Fibroblast of lung (primary cell): ENCODE data around the gene CFC1. TPM values are rescaled to one million over a fixed set of nuclear protein-coding genes. Genes with fewer than 3 reads are reported as not detected.
"Not testable (repeated sequence)": the region's sequence is repeated elsewhere in the genome, so short reads cannot be mapped to it uniquely, and the experiment has no call there.

Source experiments
- DNase-seq, 2 donors: peaks; one replicate each; pipeline versions ENCODE4 v3.0.0 to v3.0.0-alpha.2; 2010; ENCODE audit warnings: low read depth in 2 of 2
- H2AFZ ChIP-seq: 2 replicates; pipeline ENCODE4 v1.5.1; 2012; ENCODE audit warnings: low read length, control low read depth, inconsistent platforms
- H3K27ac ChIP-seq: 2 replicates; pipeline ENCODE4 v1.5.1; 2011; ENCODE audit warnings: low read length, control low read depth; ENCODE audit not compliant: insufficient read depth
- H3K27me3 ChIP-seq: 2 replicates; pipeline ENCODE4 v1.5.1; 2011; ENCODE audit warnings: mild to moderate bottlenecking, low read length; ENCODE audit not compliant: control insufficient read depth, insufficient read depth
- H3K36me3 ChIP-seq: 2 replicates; pipeline ENCODE4 v1.5.1; 2011; ENCODE audit warnings: low read length; ENCODE audit not compliant: control insufficient read depth, insufficient read depth
- H3K4me1 ChIP-seq: 2 replicates; pipeline ENCODE4 v1.5.1; 2011; ENCODE audit warnings: low read length; ENCODE audit not compliant: control insufficient read depth, insufficient read depth; ENCODE audit errors: extremely low read depth
- H3K4me2 ChIP-seq: 2 replicates; pipeline ENCODE4 v1.5.1; 2011; ENCODE audit warnings: low read length, control low read depth; ENCODE audit not compliant: insufficient read depth; ENCODE audit errors: extremely low read depth
- H3K4me3 ChIP-seq, 4 experiments: fragments of 200-600 bp in 1 of 4; sonication (generic) in 1 of 4; replicated peaks in 1 of 4; 2 replicates each; pipeline ENCODE4 v1.5.1; 2011 to 2016; ENCODE audit warnings: low read length in 4 of 4, low read depth in 3 of 4, mild to moderate bottlenecking in 3 of 4, control low read depth in 2 of 4, inconsistent platforms in 1 of 4, mixed read lengths in 1 of 4; ENCODE audit not compliant: insufficient read depth in 1 of 4; ENCODE audit errors: control extremely low read depth in 1 of 4
- H3K79me2 ChIP-seq: 2 replicates; pipeline ENCODE4 v1.5.1; 2012; ENCODE audit warnings: mild to moderate bottlenecking, low read length, inconsistent platforms; ENCODE audit not compliant: control insufficient read depth, insufficient read depth
- H3K9ac ChIP-seq: 2 replicates; pipeline ENCODE4 v1.5.1; 2011; ENCODE audit warnings: mild to moderate bottlenecking, low read length, control low read depth; ENCODE audit not compliant: insufficient read depth
- H3K9me3 ChIP-seq: 2 replicates; pipeline ENCODE4 v1.5.1; 2012; ENCODE audit warnings: low read depth, low read length; ENCODE audit not compliant: control insufficient read depth, insufficient read depth
- H4K20me1 ChIP-seq: 2 replicates; pipeline ENCODE4 v1.5.1; 2011; ENCODE audit warnings: low read length; ENCODE audit not compliant: control insufficient read depth, insufficient read depth; ENCODE audit errors: extremely low read depth
- polyA plus RNA-seq, 2 donors: library from polyadenylated mRNA; depleted of rRNA in 1 of 2; stranded (reverse) in 1 of 2; unstranded in 1 of 2; fragments of >200 nt; gene quantifications; 2 replicates each; pipeline ENCODE4 v1.2.1, GENCODE V29; 2011 to 2012; ENCODE audit warnings: missing spikeins in 1 of 2
- total RNA-seq: library from RNA; depleted of rRNA; stranded (reverse); fragments of >200 nt; gene quantifications from 2 replicates; pipeline ENCODE4 v1.2.1, GENCODE V29; 2014

The CFC1 gene
- total and polyA plus RNA-seq, 2 donors (not counting 1 experiment from before 2014, with no cell fraction given) = not detected

DNA sequence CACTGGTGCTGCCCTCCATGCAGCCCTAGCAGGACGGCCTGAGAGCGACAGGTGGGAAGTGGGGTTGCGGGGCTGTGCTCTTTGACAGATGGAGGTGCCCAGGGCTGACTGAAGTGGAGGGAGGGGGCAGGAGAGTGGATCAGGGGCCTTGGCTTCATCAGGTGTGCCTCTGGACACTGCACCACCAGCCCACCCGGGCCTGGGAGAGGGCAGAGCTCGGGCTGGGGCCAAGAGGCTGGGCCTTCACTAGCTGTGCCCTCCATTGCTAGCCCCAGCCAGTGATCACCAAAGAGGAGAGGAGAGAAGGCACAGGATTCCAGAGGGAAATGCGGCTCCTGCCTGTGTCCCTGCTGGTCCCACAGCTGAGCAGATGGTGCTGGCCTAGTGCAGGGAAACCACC is 2.6 kb downstream of the CFC1 start:
- H3K9me3 ChIP-seq, H3K4me2 ChIP-seq, H3K4me1 ChIP-seq, H4K20me1 ChIP-seq, DNase-seq, H3K36me3 ChIP-seq, H3K9ac ChIP-seq, H3K4me3 ChIP-seq, H3K27ac ChIP-seq, H3K27me3 ChIP-seq, H2AFZ ChIP-seq, H3K79me2 ChIP-seq: not testable (repeated sequence)

DNA sequence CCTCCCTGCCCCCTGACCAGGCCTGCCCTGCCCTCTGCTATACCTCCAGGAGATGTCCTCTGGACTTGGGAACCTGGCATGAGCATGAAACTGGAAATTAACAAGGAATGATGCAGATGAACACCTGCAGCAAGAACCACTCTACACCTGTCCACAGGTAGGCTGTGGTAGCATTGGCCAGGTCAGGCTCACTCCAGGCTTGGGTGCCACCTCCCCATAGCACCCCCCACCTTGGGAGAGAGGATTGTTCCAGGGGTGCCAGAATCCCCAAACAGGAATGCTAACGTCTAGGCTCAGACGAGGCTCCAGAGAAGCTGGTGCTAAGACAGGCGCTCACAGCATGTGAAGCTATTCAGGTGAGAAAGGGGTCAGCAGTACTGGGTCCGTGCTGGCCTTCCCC is 5.4 kb downstream of the CFC1 start:
- not testable (repeated sequence) for H4K20me1 ChIP-seq, H3K4me1 ChIP-seq, H3K79me2 ChIP-seq, H3K9ac ChIP-seq, H3K9me3 ChIP-seq, H3K36me3 ChIP-seq, H3K4me3 ChIP-seq, DNase-seq, H2AFZ ChIP-seq, H3K27ac ChIP-seq, H3K27me3 ChIP-seq, H3K4me2 ChIP-seq

DNA sequence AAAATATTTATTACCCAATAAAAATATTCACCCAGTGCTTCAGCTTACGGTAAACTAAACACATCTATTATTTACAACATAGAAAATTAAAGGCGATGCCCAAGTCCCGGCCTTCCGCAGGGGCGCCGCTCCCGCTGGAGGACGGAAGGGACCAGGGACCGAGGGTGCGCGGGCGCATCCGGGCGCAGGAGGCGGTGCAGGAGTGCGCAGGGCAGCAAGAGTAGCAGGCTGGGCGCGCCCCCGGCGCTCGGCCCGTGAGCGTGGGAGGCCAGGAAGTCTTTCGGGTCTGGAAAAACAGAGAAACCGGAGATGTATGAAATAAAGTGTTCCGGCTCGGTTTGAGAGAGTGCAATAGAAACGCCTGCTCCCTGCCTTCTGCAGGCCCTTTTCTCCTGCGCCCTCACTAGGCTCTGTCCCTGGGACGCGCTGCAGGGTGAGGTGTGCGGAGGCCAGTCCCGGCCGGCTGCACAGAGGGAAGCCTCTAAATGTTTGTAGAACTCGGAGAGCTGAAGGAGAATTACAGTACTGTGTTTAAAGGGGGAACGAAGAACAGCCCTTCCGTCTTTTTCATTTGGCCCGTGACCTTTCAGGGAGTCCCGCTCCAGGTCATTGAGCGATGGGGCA is 6.5 kb downstream of the CFC1 start:
- H2AFZ ChIP-seq, H3K9me3 ChIP-seq, H3K9ac ChIP-seq, DNase-seq, H3K4me2 ChIP-seq, H3K4me1 ChIP-seq, H3K27ac ChIP-seq, H3K79me2 ChIP-seq, H3K36me3 ChIP-seq, H3K27me3 ChIP-seq, H4K20me1 ChIP-seq, H3K4me3 ChIP-seq: not testable (repeated sequence)

GRCh38 chr2:130590842-130591359 is 8.5 kb downstream of the CFC1 start:
- H3K27me3 ChIP-seq, H3K9me3 ChIP-seq, H3K79me2 ChIP-seq, H3K4me2 ChIP-seq, H2AFZ ChIP-seq, H3K4me1 ChIP-seq, H3K36me3 ChIP-seq, H3K27ac ChIP-seq, H3K9ac ChIP-seq, H3K4me3 ChIP-seq, H4K20me1 ChIP-seq, DNase-seq: not testable (repeated sequence)

DNA sequence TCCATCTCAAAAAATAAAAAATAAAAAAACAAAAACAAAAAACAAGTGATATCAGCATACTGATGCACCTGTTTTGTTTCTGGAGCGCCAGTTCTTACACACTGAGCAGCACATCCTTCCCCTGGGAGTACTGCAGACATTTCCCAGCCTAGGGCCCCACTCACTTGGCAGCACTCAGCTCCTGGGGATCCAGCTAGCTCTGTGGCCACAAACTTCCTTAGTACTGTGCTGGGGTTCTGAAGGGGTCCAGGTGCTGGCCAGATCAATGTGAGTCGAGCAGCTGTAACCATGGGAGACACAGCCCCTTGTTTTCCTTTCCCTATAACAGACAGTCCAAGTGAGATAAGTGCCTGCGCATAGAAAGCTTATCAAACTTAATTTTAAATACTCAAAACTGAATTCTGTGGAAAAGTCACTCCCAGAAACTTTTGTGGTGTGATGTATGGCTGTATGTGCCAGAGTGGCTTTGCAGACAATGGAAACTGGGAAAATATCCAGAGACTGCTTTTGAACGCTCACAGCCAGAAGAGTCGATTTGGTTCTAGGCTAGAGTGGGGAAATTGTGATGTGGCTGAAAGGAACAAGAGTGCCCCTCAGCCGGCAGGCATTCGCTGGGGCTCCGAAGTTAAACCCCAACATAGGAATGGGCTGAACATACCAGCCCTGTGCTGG is 9.1 kb downstream of the CFC1 start:
- not testable (repeated sequence) for H4K20me1 ChIP-seq, H3K27me3 ChIP-seq, H3K4me2 ChIP-seq, H3K36me3 ChIP-seq, DNase-seq, H3K9ac ChIP-seq, H3K4me3 ChIP-seq, H3K9me3 ChIP-seq, H3K4me1 ChIP-seq, H2AFZ ChIP-seq, H3K27ac ChIP-seq, H3K79me2 ChIP-seq

GRCh38 chr2:130588688-130589458 is 10.5 kb downstream of the CFC1 start:
- not testable (repeated sequence) for H4K20me1 ChIP-seq, H3K27me3 ChIP-seq, DNase-seq, H3K9me3 ChIP-seq, H3K36me3 ChIP-seq, H3K4me3 ChIP-seq, H3K27ac ChIP-seq, H2AFZ ChIP-seq, H3K4me1 ChIP-seq, H3K9ac ChIP-seq, H3K4me2 ChIP-seq, H3K79me2 ChIP-seq
